Parathyroid adenoma (tissue), 2 donors: ENCODE results near the gene DCTN2.
"Not testable (repeated sequence)": the region's sequence is repeated elsewhere in the genome, so short reads cannot be mapped to it uniquely, and the experiment has no call there.

Source experiments
- H2AFZ ChIP-seq: fragments of 300-600 bp; sonication (generic); one replicate; pipeline ENCODE4 v1.7.0; 2017; ENCODE audit warnings: antibody characterized with exemption, mild to moderate bottlenecking
- H3K27ac ChIP-seq: fragments of 300-600 bp; sonication (generic); one replicate; pipeline ENCODE4 v1.7.0; 2017
- H3K27me3 ChIP-seq: fragments of 300-600 bp; sonication (generic); one replicate; pipeline ENCODE4 v1.7.0; 2017; ENCODE audit warnings: low read length; ENCODE audit not compliant: control insufficient read depth, insufficient read depth
- H3K36me3 ChIP-seq: fragments of 300-600 bp; sonication (generic); one replicate; pipeline ENCODE4 v1.7.0; 2017; ENCODE audit warnings: low read length; ENCODE audit not compliant: control insufficient read depth, insufficient read depth
- H3K4me1 ChIP-seq: fragments of 300-600 bp; sonication (generic); one replicate; pipeline ENCODE4 v1.7.0; 2017; ENCODE audit warnings: control low read depth
- H3K4me2 ChIP-seq: fragments of 300-600 bp; sonication (generic); one replicate; pipeline ENCODE4 v1.7.0; 2017; ENCODE audit warnings: low read length
- H3K4me3 ChIP-seq: fragments of 300-600 bp; sonication (generic); one replicate; pipeline ENCODE4 v1.7.0; 2017; ENCODE audit warnings: low read depth, low read length
- H3K79me2 ChIP-seq: fragments of 300-600 bp; sonication (generic); one replicate; pipeline ENCODE4 v1.7.0; 2017; ENCODE audit warnings: control low read depth
- H3K9ac ChIP-seq: fragments of 300-600 bp; sonication (generic); one replicate; pipeline ENCODE4 v1.7.0; 2017; ENCODE audit warnings: mild to moderate bottlenecking
- H3K9me3 ChIP-seq: fragments of 300-600 bp; sonication (generic); one replicate; pipeline ENCODE4 v1.7.0; 2017; ENCODE audit warnings: low read length; ENCODE audit not compliant: control insufficient read depth
- TF ChIP-seq, protein P1 (sequence below): fragments of 300-600 bp; sonication (generic); IDR thresholded peaks from one replicate; pipeline ENCODE4 v1.7.0; 2017; ENCODE audit warnings: antibody characterized with exemption, mild to moderate bottlenecking
- donor health status: primary hyperparathyroidism.

DCTN2 gene

DNA sequence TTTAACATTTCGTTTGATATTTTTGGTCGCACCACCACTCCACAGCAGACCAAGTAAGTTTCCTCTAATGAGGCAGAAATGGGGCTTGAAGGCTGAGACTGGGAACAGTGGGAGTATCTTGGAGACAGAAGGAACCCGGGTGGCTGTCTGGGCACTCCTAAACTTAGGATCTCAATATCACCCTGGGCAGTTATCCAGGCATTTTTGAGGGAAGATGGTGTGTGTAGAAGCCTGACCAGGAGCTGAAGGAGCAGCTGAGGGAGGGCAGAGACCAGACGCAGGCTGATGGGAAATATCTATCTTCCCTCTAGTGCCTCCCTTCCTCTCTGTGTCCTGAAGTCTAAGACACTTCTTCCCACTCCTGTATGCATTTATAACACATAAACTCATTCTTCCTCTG lies 48.4 kb downstream of the DCTN2 start:
- H3K36me3 ChIP-seq: no peaks in the 10 kb centered on the region
- no peaks in the 10 kb centered on the region for H3K27me3 ChIP-seq
- H3K4me2 ChIP-seq: no peak overlapping the region
- H3K27ac ChIP-seq: no peak overlapping the region
- no peak overlapping the region for H2AFZ ChIP-seq
- peaks cover 7% of the 10 kb centered on the region for H3K79me2 ChIP-seq
- TF ChIP-seq, protein P1, sequence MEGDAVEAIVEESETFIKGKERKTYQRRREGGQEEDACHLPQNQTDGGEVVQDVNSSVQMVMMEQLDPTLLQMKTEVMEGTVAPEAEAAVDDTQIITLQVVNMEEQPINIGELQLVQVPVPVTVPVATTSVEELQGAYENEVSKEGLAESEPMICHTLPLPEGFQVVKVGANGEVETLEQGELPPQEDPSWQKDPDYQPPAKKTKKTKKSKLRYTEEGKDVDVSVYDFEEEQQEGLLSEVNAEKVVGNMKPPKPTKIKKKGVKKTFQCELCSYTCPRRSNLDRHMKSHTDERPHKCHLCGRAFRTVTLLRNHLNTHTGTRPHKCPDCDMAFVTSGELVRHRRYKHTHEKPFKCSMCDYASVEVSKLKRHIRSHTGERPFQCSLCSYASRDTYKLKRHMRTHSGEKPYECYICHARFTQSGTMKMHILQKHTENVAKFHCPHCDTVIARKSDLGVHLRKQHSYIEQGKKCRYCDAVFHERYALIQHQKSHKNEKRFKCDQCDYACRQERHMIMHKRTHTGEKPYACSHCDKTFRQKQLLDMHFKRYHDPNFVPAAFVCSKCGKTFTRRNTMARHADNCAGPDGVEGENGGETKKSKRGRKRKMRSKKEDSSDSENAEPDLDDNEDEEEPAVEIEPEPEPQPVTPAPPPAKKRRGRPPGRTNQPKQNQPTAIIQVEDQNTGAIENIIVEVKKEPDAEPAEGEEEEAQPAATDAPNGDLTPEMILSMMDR: no peak
- H3K9ac ChIP-seq: no peak overlapping the region
- H3K4me3 ChIP-seq: no peak overlapping the region
- no peaks in the 10 kb centered on the region for H3K4me1 ChIP-seq
- no peaks in the 10 kb centered on the region for H3K9me3 ChIP-seq

DNA sequence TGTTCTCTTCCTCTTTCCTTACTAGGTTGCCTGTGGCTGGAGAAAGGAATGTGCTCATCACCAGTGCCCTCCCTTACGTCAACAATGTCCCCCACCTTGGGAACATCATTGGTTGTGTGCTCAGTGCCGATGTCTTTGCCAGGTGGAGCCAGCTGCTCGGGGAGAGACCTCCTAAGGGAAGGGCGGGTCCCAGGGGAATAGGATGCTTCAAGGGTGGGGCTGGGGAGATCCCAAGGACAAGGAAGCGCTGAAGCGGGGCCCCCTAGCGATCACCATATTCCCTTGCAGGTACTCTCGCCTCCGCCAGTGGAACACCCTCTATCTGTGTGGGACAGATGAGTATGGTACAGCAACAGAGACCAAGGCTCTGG lies 48.9 kb downstream of the DCTN2 start:
- H3K27me3 ChIP-seq: no peaks in the 10 kb centered on the region
- no peak overlapping the region for H2AFZ ChIP-seq
- no peaks in the 10 kb centered on the region for H3K9me3 ChIP-seq
- peaks cover 7% of the 10 kb centered on the region for H3K79me2 ChIP-seq
- H3K27ac ChIP-seq: no peak overlapping the region
- H3K4me2 ChIP-seq: no peak overlapping the region
- H3K36me3 ChIP-seq: no peaks in the 10 kb centered on the region
- no peak overlapping the region for H3K9ac ChIP-seq
- TF ChIP-seq, protein P1: no peak
- H3K4me1 ChIP-seq: no peaks in the 10 kb centered on the region
- no peak overlapping the region for H3K4me3 ChIP-seq

DNA sequence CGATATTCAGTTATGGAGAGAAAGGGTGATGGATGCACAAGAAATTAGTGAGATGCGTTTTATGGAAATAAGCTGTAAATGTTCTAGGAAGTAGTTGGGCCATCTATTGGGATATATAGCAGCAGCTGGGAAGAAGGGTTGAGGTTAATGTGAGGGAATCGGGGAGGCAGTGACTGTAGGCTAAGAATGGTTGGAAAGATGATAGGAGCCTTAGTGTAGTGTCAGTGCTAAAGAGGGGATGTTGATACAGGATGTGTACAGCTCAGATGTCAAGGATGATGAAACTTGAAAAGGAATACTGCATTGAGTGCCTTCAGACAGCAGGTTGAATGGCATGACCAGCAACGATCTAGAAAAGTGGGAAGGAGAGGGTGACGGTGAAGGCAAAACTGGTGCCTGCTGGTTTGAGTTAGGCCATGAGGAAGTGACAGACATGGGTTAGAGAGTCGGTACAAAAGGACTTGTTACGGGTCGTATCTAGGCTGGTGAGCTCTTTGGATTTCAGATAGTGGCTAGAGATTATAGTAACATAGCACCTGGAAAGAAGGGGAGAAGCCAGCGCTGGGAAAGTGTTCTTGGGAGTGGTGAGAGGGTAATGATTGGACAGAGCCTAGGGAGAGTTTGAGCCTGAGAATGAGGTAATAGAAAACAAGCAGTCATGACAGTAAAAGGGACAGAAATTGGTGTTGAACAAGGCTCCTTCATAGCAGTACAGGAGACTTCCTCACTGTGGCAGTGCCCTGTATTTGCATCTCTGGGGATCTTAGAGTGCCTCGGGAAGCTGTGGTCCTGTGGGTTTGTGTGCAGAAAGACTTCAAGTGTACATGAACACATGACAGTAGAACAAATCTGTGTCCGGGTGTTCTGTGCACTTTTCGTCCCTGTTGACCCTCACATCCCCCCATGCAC lies 49.5 kb downstream of the DCTN2 start:
- no peak overlapping the region for H3K4me3 ChIP-seq
- H3K9me3 ChIP-seq: no peaks in the 10 kb centered on the region
- peaks cover 7% of the 10 kb centered on the region for H3K79me2 ChIP-seq
- H2AFZ ChIP-seq: no peak overlapping the region
- H3K9ac ChIP-seq: no peak overlapping the region
- H3K36me3 ChIP-seq: no peaks in the 10 kb centered on the region
- no peak overlapping the region for H3K27ac ChIP-seq
- TF ChIP-seq, protein P1: no peak
- no peaks in the 10 kb centered on the region for H3K4me1 ChIP-seq
- no peaks in the 10 kb centered on the region for H3K27me3 ChIP-seq
- H3K4me2 ChIP-seq: no peak overlapping the region

DNA sequence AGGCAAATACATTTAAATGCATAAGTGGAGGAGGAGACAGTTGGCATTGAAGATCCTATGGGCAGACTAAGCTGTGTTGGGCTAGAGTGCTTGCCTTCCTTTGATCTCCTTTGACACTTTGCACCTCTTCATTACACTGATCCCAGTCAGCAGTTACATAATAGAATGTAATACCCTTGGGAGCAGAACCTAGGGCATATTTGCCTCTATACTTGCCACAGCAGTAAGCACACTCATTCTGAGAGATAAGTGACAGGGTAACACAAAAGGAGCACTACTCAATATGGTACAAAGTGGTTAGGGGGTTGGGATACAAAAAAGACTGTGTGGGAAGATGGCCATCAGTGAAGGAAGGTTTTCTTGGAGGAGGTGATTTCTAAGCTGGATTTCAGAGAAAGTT lies 50.2 kb downstream of the DCTN2 start:
- H3K9ac ChIP-seq: no peak overlapping the region
- H2AFZ ChIP-seq: no peak overlapping the region
- no peaks in the 10 kb centered on the region for H3K9me3 ChIP-seq
- H3K36me3 ChIP-seq: no peaks in the 10 kb centered on the region
- no peaks in the 10 kb centered on the region for H3K27me3 ChIP-seq
- no peak overlapping the region for H3K27ac ChIP-seq
- H3K4me2 ChIP-seq: no peak overlapping the region
- H3K4me1 ChIP-seq: no peaks in the 10 kb centered on the region
- no peak overlapping the region for H3K4me3 ChIP-seq
- TF ChIP-seq, protein P1: no peak
- H3K79me2 ChIP-seq: peaks cover 7% of the 10 kb centered on the region

DNA sequence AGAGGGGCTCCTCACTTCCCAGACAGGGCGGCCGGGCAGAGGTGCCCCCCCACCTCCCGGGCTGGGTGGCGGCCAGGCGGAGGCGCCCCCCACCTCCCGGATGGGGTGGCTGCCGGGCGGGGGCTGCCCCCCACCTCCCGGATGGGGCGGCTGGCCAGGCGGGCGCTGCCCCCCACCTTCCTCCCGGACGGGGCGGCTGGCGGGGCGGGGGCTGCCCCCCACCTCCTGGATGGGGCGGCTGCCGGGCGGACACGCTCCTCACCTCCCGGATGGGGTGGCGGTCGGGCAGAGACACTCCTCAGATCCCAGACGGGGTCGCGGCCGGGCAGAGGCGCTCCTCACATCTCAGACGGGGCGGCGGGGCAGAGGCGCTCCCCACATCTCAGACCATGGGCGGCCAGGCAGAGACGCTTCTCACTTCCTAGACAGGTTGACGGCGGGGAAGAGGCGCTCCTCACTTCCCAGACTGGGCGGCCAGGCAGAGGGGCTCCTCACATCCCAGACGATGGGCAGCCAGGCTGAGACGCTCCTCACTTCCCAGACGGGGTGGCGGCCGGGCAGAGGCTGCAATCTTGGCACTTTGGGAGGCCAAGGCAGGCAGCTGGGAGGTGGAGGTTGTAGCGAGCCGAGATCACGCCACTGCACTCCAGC lies 51.8 kb downstream of the DCTN2 start:
- H3K9ac ChIP-seq, H3K79me2 ChIP-seq, H3K9me3 ChIP-seq, H2AFZ ChIP-seq, H3K36me3 ChIP-seq, H3K27me3 ChIP-seq, H3K4me3 ChIP-seq, H3K4me1 ChIP-seq, H3K27ac ChIP-seq, H3K4me2 ChIP-seq: not testable (repeated sequence)
